Activated gamma-delta T cell (primary cell): ENCODE data around the gene KMT2E.
"Not testable (repeated sequence)": the region's sequence is repeated elsewhere in the genome, so short reads cannot be mapped to it uniquely, and the experiment has no call there.

ENCODE experiments used
- DNase-seq: peaks from one replicate; lab custom pipeline; 2025; lab: John Stamatoyannopoulos, UW

The KMT2E gene

GRCh38 chr7:105026750-105027149 is 12.7 kb downstream of the KMT2E start:
- DNase-seq, result no peak

- no peak for DNase-seq
Observed at GRCh38 chr7:105027176-105027853, 13.3 kb downstream of the KMT2E start.

GRCh38 chr7:105028004-105028403 is 14.0 kb downstream of the KMT2E start:
- DNase-seq, result no peak

GRCh38 chr7:105028941-105029340 is 14.9 kb downstream of the KMT2E start:
- DNase-seq, result not testable (repeated sequence)

GRCh38 chr7:105030447-105030846 is 16.4 kb downstream of the KMT2E start:
- DNase-seq, result no peak

- no peak for DNase-seq
Observed at GRCh38 chr7:105032553-105033214, 18.7 kb downstream of the KMT2E start.

- no peak for DNase-seq
Observed at GRCh38 chr7:105035349-105035748, 21.3 kb downstream of the KMT2E start.

- DNase-seq, result no peak
Observed at GRCh38 chr7:105036217-105037168, 22.5 kb downstream of the KMT2E start.

- no peak for DNase-seq
Observed at GRCh38 chr7:105037319-105037718, 23.3 kb downstream of the KMT2E start.

GRCh38 chr7:105044449-105045070 is 30.6 kb downstream of the KMT2E start:
- no peak for DNase-seq

- no peak for DNase-seq
Observed at GRCh38 chr7:105046414-105046813, 32.4 kb downstream of the KMT2E start.

- no peak for DNase-seq
Observed at GRCh38 chr7:105047932-105048331, 33.9 kb downstream of the KMT2E start.

- DNase-seq, result no peak
Observed at GRCh38 chr7:105050493-105050892, 36.5 kb downstream of the KMT2E start.

GRCh38 chr7:105050899-105051298 is 36.9 kb downstream of the KMT2E start:
- DNase-seq, result not testable (repeated sequence)

- DNase-seq, result no peak
Observed at GRCh38 chr7:105055084-105055483, 41.1 kb downstream of the KMT2E start.

- DNase-seq, result no peak
Observed at GRCh38 chr7:105055621-105056020, 41.6 kb downstream of the KMT2E start.

GRCh38 chr7:105057472-105057871 is 43.5 kb downstream of the KMT2E start:
- DNase-seq, result no peak

GRCh38 chr7:105060437-105060836 is 46.4 kb downstream of the KMT2E start:
- DNase-seq, result no peak

GRCh38 chr7:105060923-105061322 is 46.9 kb downstream of the KMT2E start:
- DNase-seq, result no peak

- DNase-seq, result no peak
Observed at GRCh38 chr7:105065104-105065503, 51.1 kb downstream of the KMT2E start.

GRCh38 chr7:105067691-105068090 is 53.7 kb downstream of the KMT2E start:
- DNase-seq, result no peak

- DNase-seq, result no peak
Observed at GRCh38 chr7:105068886-105069285, 54.9 kb downstream of the KMT2E start.
